Measurements from ENCODE around the gene LGALS7. TPM values are rescaled to one million over a fixed set of nuclear protein-coding genes. Genes with fewer than 3 reads are reported as not detected.

The LGALS7 gene
- total RNA-seq, 1 donor from 2014 or later = not detected

GRCh38 chr19:38741670-38742069 lies 31.6 kb downstream of the LGALS7 start:
- intact Hi-C loops (cut with micrococcal nuclease) = no loop called here

DNA sequence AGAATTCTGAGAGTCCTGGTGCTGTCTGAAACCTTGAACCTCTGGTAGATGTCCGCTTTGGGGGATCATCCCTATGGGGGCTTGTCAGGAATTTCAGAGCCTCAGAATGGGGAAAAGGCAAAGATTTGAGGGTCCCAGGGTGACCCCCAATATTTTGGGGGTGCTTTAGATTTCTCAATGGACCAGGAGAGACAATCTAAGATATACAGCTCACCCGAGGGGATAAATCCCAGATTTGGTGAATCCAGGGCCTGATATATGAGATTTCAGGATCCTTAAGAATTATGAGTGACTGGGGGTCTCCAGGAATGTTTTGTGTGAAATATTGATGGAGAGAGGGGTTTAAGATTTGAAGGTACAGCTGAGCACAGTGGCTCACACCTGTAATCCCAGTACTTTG lies 32.4 kb downstream of the LGALS7 start:
- intact Hi-C loops (cut with micrococcal nuclease) = no loop called here

DNA sequence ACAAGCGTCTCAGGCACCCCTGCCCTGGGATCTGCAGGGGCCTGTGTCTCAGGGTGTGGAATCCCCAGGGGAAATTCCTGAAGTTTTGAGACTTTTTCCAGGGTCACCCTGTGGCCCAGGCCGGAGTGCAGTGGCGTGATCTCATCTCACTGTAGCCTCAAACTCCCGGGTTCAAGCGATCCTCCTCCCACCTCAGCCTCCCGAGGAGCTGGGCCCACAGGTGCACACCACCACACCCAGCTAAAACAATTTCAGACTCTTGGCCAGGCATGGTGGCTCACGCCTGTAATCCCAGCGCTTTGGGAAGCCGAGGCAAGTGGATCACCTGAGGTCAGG lies 33.1 kb downstream of the LGALS7 start:
- intact Hi-C loops (cut with micrococcal nuclease) = no loop called here

DNA sequence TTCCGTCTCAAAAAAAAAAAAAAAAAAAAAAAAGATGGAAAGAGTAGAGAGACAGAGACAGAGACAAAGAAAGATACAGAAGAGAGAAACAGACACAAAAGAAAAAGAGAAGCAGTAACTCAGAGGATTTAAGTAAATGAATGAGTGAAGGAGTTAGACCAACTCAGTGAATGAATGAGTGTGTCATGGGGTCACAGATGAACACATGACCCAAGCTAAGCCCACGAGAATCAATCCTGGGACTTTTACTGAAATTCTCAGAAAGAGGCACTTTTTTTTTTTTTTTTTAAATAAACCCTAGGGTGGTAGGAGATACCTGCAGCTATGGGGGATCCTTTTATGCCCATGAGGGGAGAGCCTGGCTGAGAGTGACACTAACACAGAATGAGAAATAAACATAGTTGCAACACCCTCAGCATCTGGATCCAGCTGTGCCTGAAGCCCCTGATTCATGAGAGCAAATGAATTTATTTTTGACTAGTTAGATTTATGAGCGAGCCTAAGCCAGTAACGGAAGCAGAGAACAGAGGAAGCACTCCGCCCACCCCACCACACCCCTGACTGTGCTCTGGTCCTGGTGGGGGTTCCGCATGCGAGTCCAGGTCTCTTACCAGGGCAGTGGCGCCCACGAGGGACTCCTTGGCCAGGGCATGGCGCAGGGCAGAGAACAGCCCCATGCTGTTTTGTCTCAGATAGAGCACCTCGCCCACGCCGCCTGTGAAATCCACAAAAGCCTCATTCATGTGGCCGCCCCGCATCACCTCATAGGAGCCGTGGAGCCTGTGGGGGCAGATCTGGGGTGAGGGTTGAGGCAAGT lies 33.7 kb downstream of the LGALS7 start:
- intact Hi-C loops (cut with micrococcal nuclease) = loop anchor here (5.0 kb wide), 2 partner anchors 232 to 352 kb away; partner anchors contain the start of genes GGN and SPRED3

GRCh38 chr19:38737921-38738737 lies 35.2 kb downstream of the LGALS7 start:
- intact Hi-C loops (cut with micrococcal nuclease) = loop anchor here (5.0 kb wide), 2 partner anchors 231 to 351 kb away; partner anchors contain the start of genes GGN and SPRED3

- intact Hi-C loops (cut with micrococcal nuclease) = loop anchor here (5.0 kb wide), 2 partner anchors 230 to 350 kb away; partner anchors contain the start of genes GGN and SPRED3
These were observed 35.9 kb downstream of the LGALS7 start for GRCh38 chr19:38737281-38737865.

DNA sequence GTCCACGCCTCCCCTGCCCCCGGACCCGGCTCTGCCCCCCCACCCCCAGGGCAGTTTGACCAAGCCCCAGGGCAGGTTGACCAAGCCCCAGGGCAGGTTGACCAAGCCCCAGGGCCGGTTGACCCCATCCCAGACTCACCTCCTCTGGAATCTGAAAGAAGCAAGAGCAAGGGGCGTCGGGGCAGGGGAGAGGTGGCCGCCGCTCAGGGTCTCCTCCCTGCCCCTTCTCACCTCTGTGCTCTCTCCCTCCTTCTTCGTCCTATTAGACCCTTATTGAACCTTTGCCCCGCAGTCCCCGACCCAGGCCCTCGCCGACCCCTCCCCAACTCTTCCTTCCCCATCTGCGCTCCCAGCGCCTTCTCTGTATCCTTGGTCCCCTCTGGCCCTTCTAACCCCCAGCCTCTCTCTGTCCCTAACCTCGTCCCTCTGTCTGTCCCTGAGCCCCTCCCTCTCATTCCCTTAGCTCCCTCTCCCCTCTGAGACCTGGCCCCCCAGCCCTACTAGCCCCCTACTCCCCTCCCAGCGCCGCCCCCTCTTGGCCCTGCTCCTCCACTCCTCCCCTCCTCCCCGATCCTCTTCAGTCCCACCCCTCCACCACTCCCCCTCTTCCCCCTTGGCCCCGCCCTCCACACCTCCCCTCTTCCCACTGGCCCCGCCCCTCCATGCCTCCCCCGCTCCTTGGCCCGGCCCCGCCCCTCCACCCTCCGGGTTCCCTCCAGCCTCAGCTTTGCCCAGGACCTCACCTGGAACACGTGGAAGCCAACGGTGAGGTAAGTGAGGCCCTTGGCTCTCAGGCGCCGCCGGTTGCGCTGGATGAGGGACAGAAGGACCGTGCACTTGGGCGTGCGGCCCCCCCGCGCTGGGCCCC lies 36.7 kb downstream of the LGALS7 start:
- intact Hi-C loops (cut with micrococcal nuclease) = loop anchor here (5.0 kb wide), 2 partner anchors 229 to 349 kb away; partner anchors contain the start of genes GGN and SPRED3

DNA sequence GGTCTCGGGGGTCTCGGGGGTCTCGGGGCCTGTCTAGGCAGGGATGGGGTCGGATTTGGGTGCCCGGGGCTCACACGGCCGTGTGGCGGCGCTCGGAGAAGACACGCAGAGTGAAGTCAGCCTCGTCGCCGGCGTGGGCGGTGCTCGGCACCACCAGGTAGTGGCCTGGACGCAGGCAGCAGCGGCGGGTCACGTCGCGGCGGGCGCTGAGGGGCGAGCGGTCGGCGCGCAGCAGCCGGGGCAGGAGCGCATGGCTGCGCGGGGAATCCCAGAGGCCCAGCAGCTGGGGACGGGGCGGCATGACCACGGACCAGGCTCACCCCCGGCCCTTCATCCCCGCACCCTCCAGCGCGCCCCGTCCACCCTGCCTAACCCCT lies 37.3 kb downstream of the LGALS7 start:
- intact Hi-C loops (cut with micrococcal nuclease) = loop anchor here (5.0 kb wide), 2 partner anchors 229 to 349 kb away; partner anchors contain the start of genes GGN and SPRED3

DNA sequence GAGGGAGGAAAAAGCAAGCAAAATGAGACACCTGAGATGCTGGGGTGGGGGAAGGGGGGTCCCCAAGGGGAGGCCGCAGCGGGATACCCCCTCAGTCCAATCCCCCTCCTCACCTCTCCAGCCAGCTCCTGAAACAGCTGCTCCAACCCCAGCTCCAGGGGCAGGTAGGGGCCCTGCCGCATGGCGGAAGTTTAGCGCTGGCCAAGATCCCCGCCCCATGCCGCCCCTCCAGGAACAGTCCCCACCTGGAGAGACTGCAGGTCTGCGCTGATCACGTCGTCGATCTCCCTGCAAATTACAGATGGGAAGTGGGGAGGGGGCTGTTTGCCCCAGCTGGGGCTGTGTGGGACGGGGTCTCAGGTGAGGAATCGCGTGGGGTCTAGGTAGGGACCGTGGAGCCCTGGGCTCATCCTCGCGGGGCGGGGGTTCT lies 38.0 kb downstream of the LGALS7 start:
- intact Hi-C loops (cut with micrococcal nuclease) = loop anchor here (1.0 to 5.0 kb wide), 4 partner anchors 88 to 348 kb away; partner anchors contain the start of genes ACTN4, ECH1, GGN and SPRED3

DNA sequence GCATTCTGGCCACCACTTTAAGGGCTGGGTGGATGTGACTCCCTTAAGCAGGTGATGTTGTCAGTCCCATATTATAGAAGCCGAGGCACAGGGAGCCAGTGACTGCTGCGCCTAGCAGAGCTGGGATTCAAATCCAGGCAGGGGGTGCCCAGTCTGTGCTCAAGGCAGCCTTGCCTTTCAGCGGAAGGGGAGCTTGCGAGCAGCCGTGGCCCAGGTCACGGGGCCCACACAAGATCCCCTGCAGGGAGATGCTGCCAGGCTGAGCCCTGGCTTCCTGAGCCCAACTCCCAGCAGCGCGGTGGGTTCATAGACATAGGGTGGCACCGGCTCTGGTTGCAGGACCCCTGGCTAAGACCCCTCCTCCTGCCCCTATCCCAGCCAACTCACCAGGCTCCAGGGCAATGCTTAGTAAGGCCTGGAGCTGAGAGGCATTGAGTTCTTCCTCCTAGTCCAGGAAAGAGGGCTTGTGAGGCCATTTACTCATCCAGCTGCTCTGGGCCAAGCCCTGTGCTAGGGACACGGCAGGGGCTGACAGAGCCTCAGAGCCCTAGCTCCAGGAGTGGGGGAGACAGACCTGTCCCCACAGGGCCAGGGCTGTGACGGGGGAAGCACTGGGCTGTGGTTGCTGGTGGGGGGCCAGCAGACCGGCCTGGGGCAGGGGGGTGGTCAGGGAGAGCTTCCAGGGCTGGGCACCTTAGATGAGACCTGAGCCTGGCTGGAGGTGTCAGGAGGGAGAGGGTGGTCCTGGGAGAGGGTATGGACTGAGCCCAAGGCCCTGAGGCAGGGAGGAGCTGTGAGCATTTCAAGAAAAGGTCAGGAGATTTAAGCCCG lies 38.7 kb downstream of the LGALS7 start:
- intact Hi-C loops (cut with micrococcal nuclease) = loop anchor here (1.0 to 5.0 kb wide), 8 partner anchors 88 to 347 kb away; partner anchors contain the start of genes ACTN4, ECH1, GGN and MRPS12

DNA sequence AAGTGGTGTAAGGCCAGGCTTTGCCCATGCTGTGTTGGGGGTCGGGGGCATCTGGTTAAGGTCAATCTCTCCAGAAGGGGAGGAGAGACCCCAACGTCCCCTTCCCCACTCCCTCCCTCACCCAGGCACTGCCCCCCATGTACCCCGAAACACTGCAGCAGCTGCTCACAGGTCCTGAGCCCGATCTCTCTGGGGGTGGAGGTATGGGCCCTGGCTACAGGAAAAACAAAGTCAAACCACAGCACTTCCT lies 39.2 kb downstream of the LGALS7 start:
- intact Hi-C loops (cut with micrococcal nuclease) = loop anchor here (1.0 to 5.0 kb wide), 5 partner anchors 87 to 218 kb away; partner anchors contain the start of genes ACTN4, MRPS12, NFKBIB and SARS2

DNA sequence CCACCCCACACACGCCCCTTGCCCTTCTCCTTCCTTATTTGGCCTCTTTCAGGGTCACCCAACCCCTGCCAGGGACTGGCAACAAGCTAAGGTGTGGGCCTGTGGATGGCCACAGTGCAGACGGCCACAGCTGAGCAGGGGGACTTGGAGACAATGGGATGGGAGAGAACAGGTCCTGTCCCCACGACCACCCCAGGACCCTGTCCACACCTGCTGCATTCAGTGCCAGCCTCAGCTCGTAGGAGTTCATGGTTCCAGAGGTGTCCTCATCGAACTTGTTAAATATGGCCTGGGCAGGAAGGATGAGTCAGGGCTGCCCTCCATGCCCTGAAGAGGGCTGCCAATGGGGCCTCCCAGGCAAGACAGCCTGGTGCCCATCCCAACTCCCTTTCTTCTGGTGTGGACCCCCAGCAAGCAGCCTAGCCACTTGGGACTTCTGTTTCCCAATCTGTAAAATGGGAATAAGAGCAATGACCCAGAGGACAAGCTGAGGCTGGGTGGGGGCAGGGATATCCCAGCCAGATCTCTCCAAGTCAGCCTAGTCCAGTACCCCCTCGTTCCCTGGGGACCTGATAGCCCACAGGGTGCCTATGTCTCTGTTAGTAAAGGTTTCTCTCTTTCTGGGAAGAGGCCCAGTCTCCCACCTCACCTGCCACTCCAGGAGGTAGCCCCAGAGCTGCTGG lies 39.7 kb downstream of the LGALS7 start:
- intact Hi-C loops (cut with micrococcal nuclease) = loop anchor here (1.0 to 5.0 kb wide), 5 partner anchors 87 to 219 kb away; partner anchors contain the start of genes ACTN4, MRPS12, NFKBIB and SARS2

- intact Hi-C loops (cut with micrococcal nuclease) = loop anchor here (5.0 kb wide), 1 partner anchor 219 kb away; no protein-coding TSS in a partner anchor
These were observed 40.1 kb downstream of the LGALS7 start for GRCh38 chr19:38733241-38733492.

DNA sequence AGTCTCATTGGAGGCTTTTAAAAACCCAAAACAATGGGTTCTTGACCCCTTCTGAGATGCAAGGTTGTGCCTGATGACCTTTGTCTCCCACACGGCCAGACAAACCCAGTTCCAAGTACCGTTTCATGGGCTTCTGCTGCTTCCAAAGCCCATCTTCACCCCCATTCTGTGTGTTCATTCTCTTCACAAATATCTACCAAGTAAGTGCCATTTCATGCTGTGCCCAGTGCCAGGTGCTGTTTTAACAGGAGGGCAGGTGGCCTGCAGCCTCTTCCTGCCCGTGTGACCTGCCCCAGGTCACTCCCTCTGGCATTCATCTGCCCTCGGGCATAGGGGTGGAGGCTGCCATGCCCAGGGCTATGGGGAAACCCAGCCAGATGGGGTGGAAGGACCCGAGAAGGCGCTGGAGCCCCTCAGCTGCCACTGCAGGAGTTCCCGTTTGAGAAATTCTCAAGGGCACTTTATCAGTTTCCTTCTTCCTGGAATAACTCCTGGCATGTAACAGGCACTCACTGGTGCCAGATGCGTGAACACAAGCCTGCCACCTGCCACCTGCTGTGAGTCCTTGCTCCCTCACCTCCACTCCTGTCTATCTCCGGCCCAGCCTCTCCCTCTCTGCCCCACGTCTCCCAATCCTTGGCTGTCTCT lies 41.5 kb downstream of the LGALS7 start:
- intact Hi-C loops (cut with micrococcal nuclease) = loop anchor here (5.0 kb wide), 1 partner anchor 221 kb away; no protein-coding TSS in a partner anchor

DNA sequence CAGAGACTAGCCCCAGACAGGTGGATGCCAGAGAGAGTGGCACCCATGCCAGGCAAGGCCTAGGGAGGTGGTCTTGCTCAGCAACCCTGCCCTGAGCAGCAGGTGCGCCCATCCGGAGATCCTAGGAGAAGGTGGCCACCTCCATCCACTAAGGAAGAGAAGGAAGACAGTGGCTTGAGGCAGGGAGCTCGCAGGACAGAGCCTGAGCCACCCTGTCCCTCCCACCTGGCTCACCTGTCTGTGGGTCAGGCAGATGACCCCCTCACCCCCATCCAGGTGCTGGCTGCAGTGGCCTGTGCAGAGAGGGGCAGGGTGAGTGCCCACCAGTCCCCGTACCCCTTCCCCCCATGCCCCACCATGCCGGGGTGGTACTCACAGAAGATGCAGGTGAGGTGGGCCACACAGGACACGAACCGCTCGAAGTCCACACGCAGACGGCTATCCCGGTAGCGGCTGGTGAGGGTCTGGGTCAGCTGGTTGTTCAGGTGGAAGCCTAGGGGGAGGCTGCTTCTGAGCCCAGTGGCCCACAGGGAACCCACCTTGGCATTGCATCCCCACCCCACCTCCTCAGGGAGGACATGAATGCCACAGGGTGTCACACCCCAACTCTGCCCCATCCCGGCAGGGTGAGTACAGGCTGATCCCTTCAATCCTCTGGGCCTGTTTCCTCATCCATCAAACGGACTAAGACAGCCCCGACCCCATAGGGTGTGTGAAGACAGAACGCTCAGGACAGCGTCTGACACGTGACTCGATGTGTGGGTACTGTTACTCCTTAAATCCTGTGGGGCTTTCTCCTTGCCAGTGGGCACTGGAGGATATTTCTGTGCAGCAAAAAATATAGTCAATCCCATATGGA lies 42.4 kb downstream of the LGALS7 start:
- intact Hi-C loops (cut with micrococcal nuclease) = loop anchor here (5.0 kb wide), 1 partner anchor 221 kb away; no protein-coding TSS in a partner anchor

GRCh38 chr19:38730470-38730730 lies 42.9 kb downstream of the LGALS7 start:
- intact Hi-C loops (cut with micrococcal nuclease) = loop anchor here (5.0 kb wide), 1 partner anchor 222 kb away; no protein-coding TSS in a partner anchor

DNA sequence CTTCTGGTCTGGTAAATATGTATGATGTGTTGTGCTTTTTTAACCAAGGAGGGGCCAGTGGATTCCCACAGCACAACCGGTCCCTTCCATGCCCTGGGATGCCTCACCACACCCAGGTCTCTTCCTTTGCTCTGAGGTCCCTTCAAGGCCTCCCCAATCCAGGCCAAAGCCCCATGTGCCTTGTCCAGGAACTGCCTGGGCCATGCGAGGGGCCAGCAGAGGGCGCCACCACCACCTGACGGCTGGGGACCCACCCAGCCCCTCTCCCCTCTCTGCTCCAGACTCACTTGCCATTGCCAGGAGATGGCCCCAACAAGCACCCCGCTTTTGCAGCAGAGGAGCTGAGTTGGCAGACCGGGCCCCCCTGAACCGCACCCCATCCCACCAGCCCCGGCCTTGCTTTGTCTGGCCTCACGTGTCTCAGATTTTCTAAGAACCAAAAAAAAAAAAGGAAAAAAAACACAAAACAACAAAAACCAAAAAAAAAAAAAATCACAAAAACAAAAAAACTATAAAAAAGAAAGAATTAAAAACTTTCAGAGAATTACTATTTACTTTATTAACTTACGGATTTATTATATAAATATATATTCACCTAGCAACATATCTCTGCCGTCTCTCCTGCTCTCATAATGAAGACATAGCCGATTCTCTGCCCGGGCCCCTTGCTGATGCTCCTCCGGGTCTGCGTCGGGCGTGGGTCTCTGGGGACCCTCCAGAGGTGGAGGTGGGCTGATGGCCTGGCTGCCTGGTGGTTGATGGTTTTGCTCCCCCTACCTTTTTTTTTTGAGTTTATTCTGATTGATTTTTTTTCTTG lies 43.5 kb downstream of the LGALS7 start:
- intact Hi-C loops (cut with micrococcal nuclease) = loop anchor here (1.0 to 5.0 kb wide), 2 partner anchors 200 to 222 kb away; partner anchors contain the start of genes MRPS12 and SARS2
